Colonic mucosa (tissue), 4 donors: ENCODE data around the gene CFAP221. TPM values are rescaled to one million over a fixed set of nuclear protein-coding genes. Genes with fewer than 3 reads are reported as not detected.

Source experiments
- DNase-seq: peaks from one replicate; pipeline ENCODE4 v3.0.0-alpha.2; 2020
- H3K27ac ChIP-seq: fragments of 200-600 bp; one replicate; pipeline ENCODE4 v1.8.0; 2021
- H3K27me3 ChIP-seq: fragments of 200-600 bp; one replicate; pipeline ENCODE4 v1.8.0; 2021
- H3K36me3 ChIP-seq: fragments of 200-600 bp; one replicate; pipeline ENCODE4 v1.8.0; 2021
- H3K4me1 ChIP-seq: fragments of 200-600 bp; one replicate; pipeline ENCODE4 v1.8.0; 2021; ENCODE audit warnings: mild to moderate bottlenecking
- H3K4me3 ChIP-seq: fragments of 200-600 bp; one replicate; pipeline ENCODE4 v1.8.0; 2021
- H3K9ac ChIP-seq, 2 donors: one replicate each; pipeline ENCODE4 v1.7.0; 2013; ENCODE audit warnings: control low read depth in 2 of 2, low read depth in 2 of 2, low read length in 2 of 2
- H3K9me3 ChIP-seq: fragments of 200-600 bp; one replicate; pipeline ENCODE4 v1.8.0; 2021
- CTCF ChIP-seq: fragments of 200-600 bp; IDR thresholded peaks from one replicate; pipeline ENCODE4 v1.8.0; 2022; ENCODE audit warnings: antibody characterized with exemption, mild to moderate bottlenecking
- intact Hi-C: fragments of 100-400 bp; cut with DNase I; formaldehyde crosslinking; loops from one replicate; pipeline ENCODE4 v1.14.1; 2022
- total RNA-seq, 2 donors: library from RNA; stranded (reverse); fragmentation: NEBNext Ultra II Directional in 1 of 2; extraction: Animal tissue kit (Norgen Biotek cat#: 25700) in 1 of 2; gene quantifications; one replicate each; pipeline ENCODE4 v1.2.1, GENCODE V29; 2021
- donor health status: healthy.
- donor health status: DM: no; HTN: no; CAD: no.
- donor health status: DM: no; HTN: no; CAD: no.

CFAP221 gene
- total RNA-seq, 2 donors from 2014 or later: not detected

GRCh38 chr2:119672161-119672862, 128.1 kb downstream of the CFAP221 start:
- Histone ChIP-seq H3K4me3 (no peak overlapping the region), H3K9ac (no peak overlapping the region), H3K4me1 (no peaks in the 10 kb centered on the region), H3K27me3 (no peaks in the 10 kb centered on the region), H3K36me3 (no peaks in the 10 kb centered on the region), H3K9me3 (no peaks in the 10 kb centered on the region), H3K27ac (no peak overlapping the region)
- TF ChIP-seq CTCF: no peak
- DNase-seq: no peak
- intact Hi-C loops: no loop called here

- Histone ChIP-seq H3K27ac (no peak overlapping the region), H3K4me1 (no peaks in the 10 kb centered on the region), H3K27me3 (no peaks in the 10 kb centered on the region), H3K9ac (no peak overlapping the region), H3K36me3 (no peaks in the 10 kb centered on the region), H3K4me3 (no peak overlapping the region), H3K9me3 (no peaks in the 10 kb centered on the region)
- TF ChIP-seq CTCF: no peak
- intact Hi-C loops: no loop called here
- no peak for DNase-seq
These were observed 129.5 kb downstream of the CFAP221 start for GRCh38 chr2:119673796-119674195.

- Histone ChIP-seq H3K4me1 (no peaks in the 10 kb centered on the region), H3K27ac (no peak overlapping the region), H3K36me3 (no peaks in the 10 kb centered on the region), H3K27me3 (no peaks in the 10 kb centered on the region), H3K9ac (no peak overlapping the region), H3K9me3 (no peaks in the 10 kb centered on the region), H3K4me3 (no peak overlapping the region)
- peak; percentile 27 for DNase-seq
- TF ChIP-seq CTCF: no peak
- intact Hi-C loops: no loop called here
These were observed 130.7 kb downstream of the CFAP221 start for GRCh38 chr2:119674711-119675500.

GRCh38 chr2:119678021-119678656, 133.9 kb downstream of the CFAP221 start:
- no peaks in the 10 kb centered on the region for H3K4me1 ChIP-seq
- DNase-seq: peak; percentile 82

More at GRCh38 chr2:119678021-119678656, 133.9 kb downstream of the CFAP221 start:
- peak overlapping the region in 1 of 2 donors; percentile 27 for H3K9ac ChIP-seq
- no peaks in the 10 kb centered on the region for H3K36me3 ChIP-seq
- H3K27me3 ChIP-seq: no peaks in the 10 kb centered on the region
- intact Hi-C loops: no loop called here
- H3K4me3 ChIP-seq: peak overlapping the region; percentile 28
- TF ChIP-seq CTCF: no peak
- no peaks in the 10 kb centered on the region for H3K9me3 ChIP-seq
- H3K27ac ChIP-seq: no peak overlapping the region
